HG03066 (cell line): ENCODE measurements around the gene ZNF445.
"Not testable (repeated sequence)": the region's sequence is repeated elsewhere in the genome, so short reads cannot be mapped to it uniquely, and the experiment has no call there.

Experiments
- ATAC-seq: cut with Tn5 transposase; IDR thresholded peaks from one replicate; pipeline ENCODE4 v1.9.1; 2021; ENCODE audit warnings: low read depth; ENCODE audit not compliant: unreplicated experiment

The ZNF445 gene

GRCh38 chr3:44477312-44478030 is at the start of gene ZNF445:
TSS of gene ZNF445 (minus strand) at chr3:44477670. CDS start at chr3:44455549, 22,121 bp downstream.
- ATAC-seq, result peak; percentile 89

GRCh38 chr3:44525060-44525459 is 47.6 kb upstream of the ZNF445 start:
- no peak for ATAC-seq

GRCh38 chr3:44522494-44522933 is 45.0 kb upstream of the ZNF445 start:
- no peak for ATAC-seq

GRCh38 chr3:44521721-44522120 is 44.3 kb upstream of the ZNF445 start:
- ATAC-seq, result no peak

- ATAC-seq, result no peak
Measured at GRCh38 chr3:44518782-44519156, 41.3 kb upstream of the ZNF445 start.

- ATAC-seq, result no peak
Measured at GRCh38 chr3:44516230-44516629, 38.8 kb upstream of the ZNF445 start.

GRCh38 chr3:44513513-44513912 is 36.0 kb upstream of the ZNF445 start:
- no peak for ATAC-seq

GRCh38 chr3:44511238-44511566 is 33.7 kb upstream of the ZNF445 start:
- no peak for ATAC-seq

- peak; percentile 35 for ATAC-seq
Measured at GRCh38 chr3:44510000-44510368, 32.5 kb upstream of the ZNF445 start.

- ATAC-seq, result no peak
Measured at GRCh38 chr3:44509393-44509921, 32.0 kb upstream of the ZNF445 start.

- no peak for ATAC-seq
Measured at GRCh38 chr3:44506961-44507360, 29.5 kb upstream of the ZNF445 start.

GRCh38 chr3:44506556-44506955 is 29.1 kb upstream of the ZNF445 start:
- ATAC-seq, result no peak

GRCh38 chr3:44504566-44504965 is 27.1 kb upstream of the ZNF445 start:
- ATAC-seq, result no peak

- not testable (repeated sequence) for ATAC-seq
Measured at GRCh38 chr3:44503178-44503577, 25.7 kb upstream of the ZNF445 start.

- ATAC-seq, result no peak
Measured at GRCh38 chr3:44501971-44502370, 24.5 kb upstream of the ZNF445 start.

GRCh38 chr3:44499899-44500168 is 22.4 kb upstream of the ZNF445 start:
- not testable (repeated sequence) for ATAC-seq

GRCh38 chr3:44499149-44499898 is 21.9 kb upstream of the ZNF445 start:
- ATAC-seq, result no peak

GRCh38 chr3:44495636-44496415 is 18.4 kb upstream of the ZNF445 start:
- ATAC-seq, result no peak

GRCh38 chr3:44492496-44492895 is 15.0 kb upstream of the ZNF445 start:
- no peak for ATAC-seq

- no peak for ATAC-seq
Measured at GRCh38 chr3:44482721-44483120, 5.3 kb upstream of the ZNF445 start.

GRCh38 chr3:44478606-44479094 is 1.2 kb upstream of the ZNF445 start:
- no peak for ATAC-seq
